GM12873 (cell line): ENCODE data around the gene MSH4.

Experiments
- CTCF ChIP-seq: IDR thresholded peaks from 2 replicates; pipeline ENCODE4 v1.5.1; 2012; ENCODE audit warnings: low read depth, mild to moderate bottlenecking, moderate library complexity, low read length, control low read depth; ENCODE audit not compliant: insufficient read depth; ENCODE audit errors: missing control alignments

MSH4 gene

DNA sequence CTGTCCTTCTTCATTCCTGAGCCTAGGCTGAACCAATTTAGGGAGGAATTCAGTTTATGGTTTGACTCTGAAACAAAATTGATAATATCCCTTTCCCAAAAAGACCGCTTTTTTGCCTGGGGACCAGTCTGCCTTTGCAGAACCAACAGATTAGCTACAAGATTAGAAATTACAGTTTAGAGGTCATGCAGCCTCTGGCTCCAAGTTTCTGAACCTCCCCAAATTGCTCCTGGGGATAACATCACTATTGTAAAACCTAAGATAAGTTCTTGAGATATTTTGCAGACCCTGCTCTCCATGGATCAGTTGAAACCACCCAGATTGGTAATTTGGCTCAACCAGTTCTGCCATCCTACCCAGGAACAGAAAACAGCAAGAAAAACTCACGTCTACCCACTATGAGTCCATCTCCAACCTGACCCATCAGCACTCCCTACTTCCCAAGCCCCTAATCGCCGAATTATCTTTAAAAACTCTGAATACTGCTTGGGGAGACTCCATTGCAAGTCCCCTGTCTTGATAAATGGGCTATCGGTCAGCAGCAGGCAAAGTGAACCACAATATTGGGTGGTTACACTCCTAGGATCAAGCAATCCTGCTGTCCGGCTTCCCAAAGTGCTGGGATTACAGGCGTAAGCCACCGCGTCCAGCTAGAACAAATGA lies 11.2 kb upstream of the MSH4 start:
- TF ChIP-seq CTCF = no peak

DNA sequence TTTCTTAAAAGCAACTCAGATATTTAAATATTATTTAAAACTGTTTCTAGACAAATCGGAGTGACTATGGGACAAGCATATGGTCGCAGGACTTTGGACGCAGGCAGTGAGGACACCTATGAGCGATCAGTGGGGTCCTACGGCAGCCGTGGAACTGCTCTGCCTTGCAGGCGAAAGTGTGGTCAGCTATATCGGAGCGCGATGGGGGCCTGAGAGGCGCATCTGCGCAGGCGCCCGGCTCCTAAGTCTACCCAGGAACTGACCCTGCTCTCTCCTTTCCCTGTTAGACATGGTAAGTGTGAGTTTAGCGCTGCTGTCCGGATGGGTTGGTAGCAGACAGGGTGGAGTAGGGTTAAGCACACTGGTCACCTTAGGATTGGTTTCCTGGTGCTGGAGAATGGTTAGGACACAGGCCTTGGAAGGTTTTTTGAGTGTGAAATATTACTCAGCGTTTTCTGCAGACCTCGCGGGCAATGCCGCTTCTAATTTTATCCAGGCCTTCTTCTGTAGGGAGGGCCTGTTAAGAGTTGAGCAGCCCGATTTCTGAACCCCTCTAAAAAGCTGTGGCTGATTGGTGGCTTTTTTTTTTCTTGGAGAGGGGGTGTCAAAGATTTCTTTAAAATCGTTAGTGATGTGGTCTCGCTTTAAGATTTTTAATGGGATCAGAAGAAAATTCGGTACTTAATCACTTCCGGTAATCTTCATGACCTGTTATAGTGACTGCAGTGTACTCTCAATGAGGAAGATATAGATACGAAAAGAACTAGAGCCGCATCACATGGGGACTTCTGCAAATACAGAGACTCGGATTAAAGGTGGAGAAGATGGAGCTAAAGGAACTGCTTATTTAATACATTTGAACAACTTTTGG lies 10.5 kb upstream of the MSH4 start, which contains the start of gene RABGGTB:
RABGGTB (plus strand) TSS at position 274 of the 871 bp plus-strand sequence; CDS start at position 290, 16 bp downstream.
- no peak for TF ChIP-seq CTCF

- TF ChIP-seq CTCF = no peak
Observed at GRCh38 chr1:75786901-75787493, 9.7 kb upstream of the MSH4 start.

GRCh38 chr1:75787524-75787923 lies 9.2 kb upstream of the MSH4 start:
- no peak for TF ChIP-seq CTCF

DNA sequence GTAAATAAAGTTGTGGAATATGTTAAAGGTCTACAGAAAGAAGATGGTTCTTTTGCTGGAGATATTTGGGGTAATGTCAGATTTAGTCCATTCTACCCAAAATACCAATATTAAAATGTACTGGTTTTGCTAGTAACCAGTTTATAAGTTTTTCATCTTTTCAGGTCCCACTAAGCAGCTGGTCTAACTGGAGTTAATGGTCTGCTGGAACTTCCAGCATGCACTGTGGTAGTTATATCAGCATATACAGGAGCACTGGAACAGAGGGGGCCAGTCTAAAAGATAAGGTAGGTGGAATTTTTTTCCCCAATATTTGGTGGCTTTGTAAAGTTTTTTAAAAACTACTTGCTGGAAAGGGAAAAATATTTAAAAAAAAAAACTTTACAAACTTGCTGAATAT lies 6.7 kb upstream of the MSH4 start:
- no peak for TF ChIP-seq CTCF

GRCh38 chr1:75791022-75791421 lies 5.7 kb upstream of the MSH4 start:
- TF ChIP-seq CTCF = no peak

DNA sequence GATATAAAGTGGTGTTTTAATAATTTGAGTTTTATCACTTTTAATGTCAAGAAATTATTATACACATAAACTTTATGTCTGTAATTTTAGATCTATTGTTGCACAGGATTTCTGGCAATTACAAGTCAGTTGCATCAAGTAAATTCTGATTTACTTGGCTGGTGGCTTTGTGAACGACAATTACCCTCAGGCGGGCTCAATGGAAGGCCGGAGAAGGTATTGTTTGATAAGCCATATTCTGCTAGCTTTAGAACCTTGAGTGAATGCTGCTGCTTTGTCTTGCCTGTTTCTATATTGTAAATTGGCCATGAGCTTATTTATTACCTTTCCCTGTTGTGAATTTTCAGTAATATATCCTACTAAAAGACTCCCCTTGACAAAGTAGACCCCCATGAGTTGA lies 4.6 kb upstream of the MSH4 start:
- TF ChIP-seq CTCF = no peak
